GM23338 (cell line): ENCODE results near the gene PSMA8. TPM values are rescaled to one million over a fixed set of nuclear protein-coding genes. Genes with fewer than 3 reads are reported as not detected.

Source experiments
- ATAC-seq: fragments of 200-7000 bp; cut with Tn5 transposase; 3 replicates; pipeline ENCODE4 v1.9.1; 2020
- DNase-seq: peaks from one replicate; pipeline ENCODE4 v3.0.0-alpha.2; 2015; ENCODE audit warnings: low spot score
- H2AFZ ChIP-seq: fragments of 200-600 bp; sonication (generic); 2 replicates; pipeline ENCODE4 v1.8.0; 2016; ENCODE audit warnings: antibody characterized with exemption, mild to moderate bottlenecking, moderate library complexity
- H3F3A ChIP-seq: fragments of 200-600 bp; sonication (generic); replicated peaks from 2 replicates; pipeline ENCODE4 v1.8.0; 2017; ENCODE audit warnings: antibody characterized with exemption, mixed run types, low read depth
- H3K27ac ChIP-seq: fragments of 200-600 bp; sonication (generic); 2 replicates; pipeline ENCODE4 v1.6.1; 2016; ENCODE audit warnings: low read depth
- H3K27me3 ChIP-seq: fragments of 200-600 bp; sonication (generic); 2 replicates; pipeline ENCODE4 v1.8.0; 2016; ENCODE audit warnings: mild to moderate bottlenecking, mixed run types, moderate library complexity; ENCODE audit not compliant: insufficient read depth
- H3K36me3 ChIP-seq: fragments of 200-600 bp; sonication (generic); 2 replicates; pipeline ENCODE4 v1.8.0; 2016; ENCODE audit warnings: mild to moderate bottlenecking; ENCODE audit not compliant: insufficient read depth
- H3K4me1 ChIP-seq: fragments of 200-600 bp; sonication (generic); 2 replicates; pipeline ENCODE4 v1.8.0; 2016; ENCODE audit warnings: mild to moderate bottlenecking, moderate library complexity; ENCODE audit not compliant: insufficient read depth
- H3K4me2 ChIP-seq: fragments of 200-600 bp; sonication (generic); 2 replicates; pipeline ENCODE4 v1.7.1; 2017; ENCODE audit warnings: mixed run types
- H3K4me3 ChIP-seq: fragments of 200-600 bp; sonication (generic); 2 replicates; pipeline ENCODE4 v1.6.1; 2016; ENCODE audit warnings: mixed run types
- H3K79me2 ChIP-seq: fragments of 200-600 bp; sonication (generic); replicated peaks from 2 replicates; pipeline ENCODE4 v1.8.0; 2017; ENCODE audit warnings: mild to moderate bottlenecking; ENCODE audit not compliant: insufficient read depth
- H3K9me2 ChIP-seq: fragments of 200-600 bp; sonication (generic); 2 replicates; pipeline ENCODE4 v1.8.0; 2017; ENCODE audit not compliant: insufficient read depth
- H4K20me1 ChIP-seq: fragments of 200-600 bp; sonication (generic); replicated peaks from 2 replicates; pipeline ENCODE4 v1.8.0; 2017; ENCODE audit warnings: mild to moderate bottlenecking; ENCODE audit not compliant: insufficient read depth
- H3K27ac Mint-ChIP-seq: 2 replicates; pipeline ENCODE4 v1.8.0; 2020; ENCODE audit warnings: inconsistent platforms, mild to moderate bottlenecking, moderate library complexity, mixed read lengths
- H3K27me3 Mint-ChIP-seq: 3 replicates; pipeline ENCODE4 v1.8.0; 2022; ENCODE audit warnings: low read depth, mild to moderate bottlenecking, moderate library complexity, mixed read lengths, inconsistent platforms; ENCODE audit not compliant: insufficient read depth, poor library complexity
- H3K36me3 Mint-ChIP-seq: 3 replicates; pipeline ENCODE4 v1.8.0; 2021; ENCODE audit warnings: low read depth, mild to moderate bottlenecking, inconsistent platforms, moderate library complexity, mixed read lengths
- H3K4me1 Mint-ChIP-seq: 3 replicates; pipeline ENCODE4 v1.8.0; 2020; ENCODE audit warnings: mild to moderate bottlenecking, inconsistent platforms, mixed read lengths
- H3K4me3 Mint-ChIP-seq: 3 replicates; pipeline ENCODE4 v1.8.0; 2021; ENCODE audit warnings: moderate library complexity, mild to moderate bottlenecking, inconsistent platforms, mixed read lengths
- H3K9me3 Mint-ChIP-seq: 3 replicates; pipeline ENCODE4 v1.8.0; 2020; ENCODE audit warnings: moderate library complexity, mild to moderate bottlenecking, inconsistent platforms, mixed read lengths
- CREB1 ChIP-seq: fragments of 250-450 bp; sonication (Bioruptor Pico); IDR thresholded peaks from 2 replicates; pipeline ENCODE4 v1.5.0; 2020; ENCODE audit warnings: low read depth, mild to moderate bottlenecking, moderate library complexity
- EZH2 ChIP-seq: fragments of 200-600 bp; sonication (generic); IDR thresholded peaks from one replicate; pipeline ENCODE4 v1.8.0; 2017; ENCODE audit warnings: antibody characterized with exemption, mild to moderate bottlenecking, low read depth; ENCODE audit not compliant: unreplicated experiment
- JUNB ChIP-seq: IDR thresholded peaks from one replicate; pipeline ENCODE4 v1.6.1; 2016; ENCODE audit warnings: antibody characterized with exemption; ENCODE audit not compliant: unreplicated experiment
- NANOG ChIP-seq: IDR thresholded peaks from 2 replicates; pipeline ENCODE4 v1.6.1; 2016; ENCODE audit warnings: antibody characterized with exemption, borderline replicate concordance
- POLR2AphosphoS5 ChIP-seq: IDR thresholded peaks from 2 replicates; pipeline ENCODE4 v1.6.1; 2016; ENCODE audit warnings: antibody characterized with exemption, low read depth
- STAT1 ChIP-seq: IDR thresholded peaks from one replicate; pipeline ENCODE4 v1.6.1; 2016; ENCODE audit warnings: antibody characterized with exemption; ENCODE audit not compliant: unreplicated experiment
- ZNF114 ChIP-seq: fragments of 250-450 bp; sonication (Bioruptor Pico); IDR thresholded peaks from 2 replicates; pipeline ENCODE4 v1.5.0; 2020; ENCODE audit warnings: mild to moderate bottlenecking, moderate library complexity
- ZNF331 ChIP-seq: fragments of 250-450 bp; sonication (Bioruptor Pico); IDR thresholded peaks from 2 replicates; pipeline ENCODE4 v1.5.0; 2020; ENCODE audit warnings: low read depth, mild to moderate bottlenecking, moderate library complexity
- polyA plus RNA-seq: library from polyadenylated mRNA; unstranded; fragments of >200 nt; fragmentation: Nextera tagmentation; extraction: Ambion mirVana; gene quantifications from 2 replicates; pipeline ENCODE4 v1.2.1, GENCODE V29; 2016
- total RNA-seq: library from RNA; depleted of rRNA; stranded (reverse); fragments of >200 nt; shearing (Covaris generic); gene quantifications from 2 replicates; pipeline ENCODE4 v1.2.3, GENCODE V29; 2014
- TF ChIP-seq, protein P1 (sequence below): IDR thresholded peaks from 2 replicates; pipeline ENCODE4 v1.6.1; 2016; ENCODE audit warnings: antibody characterized with exemption
- TF ChIP-seq, protein P2 (sequence below): fragments of 250-450 bp; sonication (Bioruptor Pico); IDR thresholded peaks from 2 replicates; pipeline ENCODE4 v1.5.0; 2020; ENCODE audit warnings: mild to moderate bottlenecking, moderate library complexity
- TF ChIP-seq, protein P3 (sequence below), 2 experiments: fragments of 200-600 bp in 1 of 2; sonication (generic) in 1 of 2; conservative IDR thresholded peaks; 2 replicates each; pipeline versions ENCODE4 v1.5.1 to v1.6.1; 2016 to 2017; ENCODE audit warnings: antibody characterized with exemption in 2 of 2, low read depth in 2 of 2, mild to moderate bottlenecking in 2 of 2, moderate library complexity in 1 of 2
- TF ChIP-seq, protein P4 (sequence below): IDR thresholded peaks from one replicate; pipeline ENCODE4 v1.6.1; 2018; ENCODE audit warnings: antibody characterized with exemption; ENCODE audit not compliant: unreplicated experiment

PSMA8 gene
- total and polyA plus RNA-seq, 2 experiments from 2014 or later, result not detected

DNA sequence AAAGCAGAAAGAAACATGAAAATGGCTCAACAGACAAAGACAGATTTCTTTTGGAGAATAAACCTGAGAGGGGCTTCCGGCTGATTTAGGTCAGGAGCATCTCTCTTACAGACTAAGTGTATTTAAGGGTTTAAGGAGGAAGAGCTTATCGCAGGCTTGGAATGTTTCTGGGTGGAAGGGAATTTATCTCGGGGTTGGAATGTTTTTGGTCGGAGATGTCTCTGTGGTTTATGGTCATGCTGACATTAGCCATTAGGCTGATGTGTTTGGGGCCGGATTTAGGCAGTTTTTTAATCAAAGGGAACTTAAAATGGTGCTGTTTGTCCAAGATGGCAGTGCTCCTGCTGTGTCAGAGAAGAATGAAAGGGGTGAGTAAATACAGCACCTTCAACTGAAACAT lies 14.4 kb upstream of the PSMA8 start (continued):
- TF ChIP-seq, protein P1, sequence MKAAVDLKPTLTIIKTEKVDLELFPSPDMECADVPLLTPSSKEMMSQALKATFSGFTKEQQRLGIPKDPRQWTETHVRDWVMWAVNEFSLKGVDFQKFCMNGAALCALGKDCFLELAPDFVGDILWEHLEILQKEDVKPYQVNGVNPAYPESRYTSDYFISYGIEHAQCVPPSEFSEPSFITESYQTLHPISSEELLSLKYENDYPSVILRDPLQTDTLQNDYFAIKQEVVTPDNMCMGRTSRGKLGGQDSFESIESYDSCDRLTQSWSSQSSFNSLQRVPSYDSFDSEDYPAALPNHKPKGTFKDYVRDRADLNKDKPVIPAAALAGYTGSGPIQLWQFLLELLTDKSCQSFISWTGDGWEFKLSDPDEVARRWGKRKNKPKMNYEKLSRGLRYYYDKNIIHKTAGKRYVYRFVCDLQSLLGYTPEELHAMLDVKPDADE, result no peak
- TF ChIP-seq POLR2AphosphoS5, result no peak

- Histone ChIP-seq H3K4me3 (no peak overlapping the region), H3K27me3 (no peaks in the 10 kb centered on the region), H3K79me2 (no peaks in the 10 kb centered on the region), H3K27ac (no peak overlapping the region), H4K20me1 (no peaks in the 10 kb centered on the region), H3K9me2 (no peaks in the 10 kb centered on the region; the same call in 1 of the 2 replicates), H3K36me3 (no peaks in the 10 kb centered on the region), H3F3A (no peaks in the 10 kb centered on the region), H3K4me1 (no peaks in the 10 kb centered on the region), H3K4me2 (no peak overlapping the region), H2AFZ (no peak overlapping the region; the same call in 1 of the 2 replicates)
- ATAC-seq (no peak), DNase-seq (no peak)
- Mint-ChIP-seq H3K27ac (no peak overlapping the region), H3K27me3 (peaks cover 3% of the 10 kb centered on the region), H3K4me1 (no peaks in the 10 kb centered on the region), H3K9me3 (peaks cover 15% of the 10 kb centered on the region), H3K36me3 (peaks cover 7% of the 10 kb centered on the region), H3K4me3 (no peak overlapping the region)
- TF ChIP-seq, protein P2, sequence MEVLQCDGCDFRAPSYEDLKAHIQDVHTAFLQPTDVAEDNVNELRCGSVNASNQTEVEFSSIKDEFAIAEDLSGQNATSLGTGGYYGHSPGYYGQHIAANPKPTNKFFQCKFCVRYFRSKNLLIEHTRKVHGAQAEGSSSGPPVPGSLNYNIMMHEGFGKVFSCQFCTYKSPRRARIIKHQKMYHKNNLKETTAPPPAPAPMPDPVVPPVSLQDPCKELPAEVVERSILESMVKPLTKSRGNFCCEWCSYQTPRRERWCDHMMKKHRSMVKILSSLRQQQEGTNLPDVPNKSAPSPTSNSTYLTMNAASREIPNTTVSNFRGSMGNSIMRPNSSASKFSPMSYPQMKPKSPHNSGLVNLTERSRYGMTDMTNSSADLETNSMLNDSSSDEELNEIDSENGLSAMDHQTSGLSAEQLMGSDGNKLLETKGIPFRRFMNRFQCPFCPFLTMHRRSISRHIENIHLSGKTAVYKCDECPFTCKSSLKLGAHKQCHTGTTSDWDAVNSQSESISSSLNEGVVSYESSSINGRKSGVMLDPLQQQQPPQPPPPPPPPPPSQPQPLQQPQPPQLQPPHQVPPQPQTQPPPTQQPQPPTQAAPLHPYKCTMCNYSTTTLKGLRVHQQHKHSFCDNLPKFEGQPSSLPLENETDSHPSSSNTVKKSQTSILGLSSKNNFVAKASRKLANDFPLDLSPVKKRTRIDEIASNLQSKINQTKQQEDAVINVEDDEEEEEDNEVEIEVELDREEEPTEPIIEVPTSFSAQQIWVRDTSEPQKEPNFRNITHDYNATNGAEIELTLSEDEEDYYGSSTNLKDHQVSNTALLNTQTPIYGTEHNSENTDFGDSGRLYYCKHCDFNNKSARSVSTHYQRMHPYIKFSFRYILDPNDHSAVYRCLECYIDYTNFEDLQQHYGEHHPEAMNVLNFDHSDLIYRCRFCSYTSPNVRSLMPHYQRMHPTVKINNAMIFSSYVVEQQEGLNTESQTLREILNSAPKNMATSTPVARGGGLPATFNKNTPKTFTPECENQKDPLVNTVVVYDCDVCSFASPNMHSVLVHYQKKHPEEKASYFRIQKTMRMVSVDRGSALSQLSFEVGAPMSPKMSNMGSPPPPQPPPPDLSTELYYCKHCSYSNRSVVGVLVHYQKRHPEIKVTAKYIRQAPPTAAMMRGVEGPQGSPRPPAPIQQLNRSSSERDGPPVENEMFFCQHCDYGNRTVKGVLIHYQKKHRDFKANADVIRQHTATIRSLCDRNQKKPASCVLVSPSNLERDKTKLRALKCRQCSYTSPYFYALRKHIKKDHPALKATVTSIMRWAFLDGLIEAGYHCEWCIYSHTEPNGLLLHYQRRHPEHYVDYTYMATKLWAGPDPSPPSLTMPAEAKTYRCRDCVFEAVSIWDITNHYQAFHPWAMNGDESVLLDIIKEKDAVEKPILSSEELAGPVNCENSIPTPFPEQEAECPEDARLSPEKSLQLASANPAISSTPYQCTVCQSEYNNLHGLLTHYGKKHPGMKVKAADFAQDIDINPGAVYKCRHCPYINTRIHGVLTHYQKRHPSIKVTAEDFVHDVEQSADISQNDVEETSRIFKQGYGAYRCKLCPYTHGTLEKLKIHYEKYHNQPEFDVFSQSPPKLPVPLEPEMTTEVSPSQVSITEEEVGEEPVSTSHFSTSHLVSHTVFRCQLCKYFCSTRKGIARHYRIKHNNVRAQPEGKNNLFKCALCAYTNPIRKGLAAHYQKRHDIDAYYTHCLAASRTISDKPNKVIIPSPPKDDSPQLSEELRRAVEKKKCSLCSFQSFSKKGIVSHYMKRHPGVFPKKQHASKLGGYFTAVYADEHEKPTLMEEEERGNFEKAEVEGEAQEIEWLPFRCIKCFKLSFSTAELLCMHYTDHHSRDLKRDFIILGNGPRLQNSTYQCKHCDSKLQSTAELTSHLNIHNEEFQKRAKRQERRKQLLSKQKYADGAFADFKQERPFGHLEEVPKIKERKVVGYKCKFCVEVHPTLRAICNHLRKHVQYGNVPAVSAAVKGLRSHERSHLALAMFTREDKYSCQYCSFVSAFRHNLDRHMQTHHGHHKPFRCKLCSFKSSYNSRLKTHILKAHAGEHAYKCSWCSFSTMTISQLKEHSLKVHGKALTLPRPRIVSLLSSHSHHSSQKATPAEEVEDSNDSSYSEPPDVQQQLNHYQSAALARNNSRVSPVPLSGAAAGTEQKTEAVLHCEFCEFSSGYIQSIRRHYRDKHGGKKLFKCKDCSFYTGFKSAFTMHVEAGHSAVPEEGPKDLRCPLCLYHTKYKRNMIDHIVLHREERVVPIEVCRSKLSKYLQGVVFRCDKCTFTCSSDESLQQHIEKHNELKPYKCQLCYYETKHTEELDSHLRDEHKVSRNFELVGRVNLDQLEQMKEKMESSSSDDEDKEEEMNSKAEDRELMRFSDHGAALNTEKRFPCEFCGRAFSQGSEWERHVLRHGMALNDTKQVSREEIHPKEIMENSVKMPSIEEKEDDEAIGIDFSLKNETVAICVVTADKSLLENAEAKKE (CRISPR knock-in tag), result no peak
- no peak for TF ChIP-seq ZNF114
- TF ChIP-seq, protein P3, sequence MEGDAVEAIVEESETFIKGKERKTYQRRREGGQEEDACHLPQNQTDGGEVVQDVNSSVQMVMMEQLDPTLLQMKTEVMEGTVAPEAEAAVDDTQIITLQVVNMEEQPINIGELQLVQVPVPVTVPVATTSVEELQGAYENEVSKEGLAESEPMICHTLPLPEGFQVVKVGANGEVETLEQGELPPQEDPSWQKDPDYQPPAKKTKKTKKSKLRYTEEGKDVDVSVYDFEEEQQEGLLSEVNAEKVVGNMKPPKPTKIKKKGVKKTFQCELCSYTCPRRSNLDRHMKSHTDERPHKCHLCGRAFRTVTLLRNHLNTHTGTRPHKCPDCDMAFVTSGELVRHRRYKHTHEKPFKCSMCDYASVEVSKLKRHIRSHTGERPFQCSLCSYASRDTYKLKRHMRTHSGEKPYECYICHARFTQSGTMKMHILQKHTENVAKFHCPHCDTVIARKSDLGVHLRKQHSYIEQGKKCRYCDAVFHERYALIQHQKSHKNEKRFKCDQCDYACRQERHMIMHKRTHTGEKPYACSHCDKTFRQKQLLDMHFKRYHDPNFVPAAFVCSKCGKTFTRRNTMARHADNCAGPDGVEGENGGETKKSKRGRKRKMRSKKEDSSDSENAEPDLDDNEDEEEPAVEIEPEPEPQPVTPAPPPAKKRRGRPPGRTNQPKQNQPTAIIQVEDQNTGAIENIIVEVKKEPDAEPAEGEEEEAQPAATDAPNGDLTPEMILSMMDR (conservative IDR thresholded peaks at IDR 0.05; ENCODE audit: low read depth in 2 of 2), result no peak
- TF ChIP-seq EZH2, result no peak
- TF ChIP-seq JUNB, result no peak
- TF ChIP-seq STAT1, result no peak
- TF ChIP-seq POLR2AphosphoS5, result no peak
- TF ChIP-seq, protein P4, sequence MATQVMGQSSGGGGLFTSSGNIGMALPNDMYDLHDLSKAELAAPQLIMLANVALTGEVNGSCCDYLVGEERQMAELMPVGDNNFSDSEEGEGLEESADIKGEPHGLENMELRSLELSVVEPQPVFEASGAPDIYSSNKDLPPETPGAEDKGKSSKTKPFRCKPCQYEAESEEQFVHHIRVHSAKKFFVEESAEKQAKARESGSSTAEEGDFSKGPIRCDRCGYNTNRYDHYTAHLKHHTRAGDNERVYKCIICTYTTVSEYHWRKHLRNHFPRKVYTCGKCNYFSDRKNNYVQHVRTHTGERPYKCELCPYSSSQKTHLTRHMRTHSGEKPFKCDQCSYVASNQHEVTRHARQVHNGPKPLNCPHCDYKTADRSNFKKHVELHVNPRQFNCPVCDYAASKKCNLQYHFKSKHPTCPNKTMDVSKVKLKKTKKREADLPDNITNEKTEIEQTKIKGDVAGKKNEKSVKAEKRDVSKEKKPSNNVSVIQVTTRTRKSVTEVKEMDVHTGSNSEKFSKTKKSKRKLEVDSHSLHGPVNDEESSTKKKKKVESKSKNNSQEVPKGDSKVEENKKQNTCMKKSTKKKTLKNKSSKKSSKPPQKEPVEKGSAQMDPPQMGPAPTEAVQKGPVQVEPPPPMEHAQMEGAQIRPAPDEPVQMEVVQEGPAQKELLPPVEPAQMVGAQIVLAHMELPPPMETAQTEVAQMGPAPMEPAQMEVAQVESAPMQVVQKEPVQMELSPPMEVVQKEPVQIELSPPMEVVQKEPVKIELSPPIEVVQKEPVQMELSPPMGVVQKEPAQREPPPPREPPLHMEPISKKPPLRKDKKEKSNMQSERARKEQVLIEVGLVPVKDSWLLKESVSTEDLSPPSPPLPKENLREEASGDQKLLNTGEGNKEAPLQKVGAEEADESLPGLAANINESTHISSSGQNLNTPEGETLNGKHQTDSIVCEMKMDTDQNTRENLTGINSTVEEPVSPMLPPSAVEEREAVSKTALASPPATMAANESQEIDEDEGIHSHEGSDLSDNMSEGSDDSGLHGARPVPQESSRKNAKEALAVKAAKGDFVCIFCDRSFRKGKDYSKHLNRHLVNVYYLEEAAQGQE, result no peak
- TF ChIP-seq ZNF331 (CRISPR knock-in tag), result no peak
- TF ChIP-seq NANOG, result no peak
- TF ChIP-seq, protein P1, result no peak
- no peak for TF ChIP-seq CREB1
Observed at GRCh38 chr18:26121476-26121875, 12.2 kb upstream of the PSMA8 start.
